Upper lobe of left lung (tissue), 6 donors: Measurements from ENCODE around the gene GATAD2B. TPM values are rescaled to one million over a fixed set of nuclear protein-coding genes. Genes with fewer than 3 reads are reported as not detected.

ENCODE experiments used
- ATAC-seq, 2 donors: fragments of 200-7000 bp; cut with Tn5 transposase; one replicate each; pipeline ENCODE4 v1.9.1; 2022; ENCODE audit warnings: mild to moderate bottlenecking in 2 of 2, moderate library complexity in 2 of 2; ENCODE audit not compliant: low FRiP score in 2 of 2
- DNase-seq, 2 donors: peaks; one replicate each; pipeline ENCODE4 v3.0.0-alpha.2; 2019 to 2020
- H3K27ac ChIP-seq, 4 donors: fragments of 200-600 bp; sonication (generic); one replicate each; pipeline ENCODE4 v1.5.1; 2016 to 2019
- H3K27me3 ChIP-seq, 4 donors: fragments of 200-600 bp; sonication (generic); one replicate each; pipeline ENCODE4 v1.5.1; 2017 to 2019
- H3K36me3 ChIP-seq, 4 donors: fragments of 200-600 bp; sonication (generic); one replicate each; pipeline ENCODE4 v1.5.1; 2016 to 2019
- H3K4me1 ChIP-seq, 4 donors: fragments of 200-600 bp; sonication (generic); one replicate each; pipeline ENCODE4 v1.5.1; 2018 to 2019
- H3K4me3 ChIP-seq, 4 donors: fragments of 200-600 bp; sonication (generic); one replicate each; pipeline ENCODE4 v1.5.1; 2017 to 2019; ENCODE audit warnings: mild to moderate bottlenecking in 2 of 4, moderate library complexity in 1 of 4
- H3K9me3 ChIP-seq, 4 donors: fragments of 200-600 bp; sonication (generic); one replicate each; pipeline ENCODE4 v1.5.1; 2018 to 2019
- CTCF ChIP-seq, 6 experiments: fragments of 450-650 bp in 4 of 6; fragments of 200-600 bp in 2 of 6; sonication (generic) in 2 of 6; IDR thresholded peaks; one replicate each; pipeline ENCODE4 v1.5.1; 2016 to 2019; ENCODE audit warnings: antibody characterized with exemption in 6 of 6
- EP300 ChIP-seq, 4 donors: sonication (generic); formaldehyde crosslinking; IDR thresholded peaks; one replicate each; pipeline ENCODE4 v1.5.1; 2017; ENCODE audit warnings: antibody characterized with exemption in 4 of 4, control low read depth in 2 of 4
- POLR2A ChIP-seq, 4 donors: fragments of 450-650 bp; IDR thresholded peaks; one replicate each; pipeline ENCODE4 v1.5.1; 2016 to 2017; ENCODE audit warnings: antibody characterized with exemption in 4 of 4, mild to moderate bottlenecking in 2 of 4
- POLR2AphosphoS5 ChIP-seq, 2 donors: sonication (generic); formaldehyde crosslinking; IDR thresholded peaks; one replicate each; pipeline ENCODE4 v1.5.1; 2017; ENCODE audit warnings: antibody characterized with exemption in 2 of 2
- WGBS, 2 donors: methylation state at CpG; one replicate each; pipeline ENCODE4 v1.1.5; 2017 to 2018; 5-methylcytosine and 5-hydroxymethylcytosine counted together
- total RNA-seq, 6 donors: library from RNA; depleted of rRNA in 4 of 6; stranded (reverse); fragments of >200 nt in 4 of 6; gene quantifications; one replicate each; pipeline versions ENCODE4 v1.1.0 to v1.2.1, GENCODE V29; 2016 to 2021
- donor health status: DM: no; HTN: no; CAD: no; lungs with moderate emphysema.
- donor health status: DM: no; HTN: yes; CAD: no; lungs with severe emphysema.

GATAD2B gene
- total RNA-seq, 6 donors from 2014 or later = 16.0 to 50.3 (median 37.8) TPM

GRCh38 chr1:153939476-153939875, 16.7 kb upstream of the GATAD2B start:
- Histone ChIP-seq H3K9me3 (no peaks in the 10 kb centered on the region), H3K4me3 (no peak overlapping the region), H3K4me1 (peaks cover 9 to 11% (median 10%) of the 10 kb centered on the region in 4 donors), H3K27ac (no peak overlapping the region), H3K27me3 (no peaks in the 10 kb centered on the region), H3K36me3 (peaks cover 30 to 93% (median 74%) of the 10 kb centered on the region in 4 donors)
- ATAC-seq (no peak), DNase-seq (peak in 1 of 2 donors; percentile 76)
- no peak for TF ChIP-seq POLR2A (IDR thresholded peaks at IDR 0.05)
- TF ChIP-seq EP300 (IDR thresholded peaks at IDR 0.05) = no peak
- no peak for TF ChIP-seq CTCF (IDR thresholded peaks at IDR 0.05)
- no peak for TF ChIP-seq POLR2AphosphoS5 (IDR thresholded peaks at IDR 0.05)
- 92 to 94% methylated on average over 8 to 12 of the region's 12 CpGs for WGBS, 2 donors

GRCh38 chr1:153938996-153939395, 16.2 kb upstream of the GATAD2B start:
- WGBS, 2 donors = 89 to 100% methylated on average over 2 to 3 of the region's 3 CpGs
- Histone ChIP-seq H3K4me1 (peaks cover 4 to 7% (median 6%) of the 10 kb centered on the region in 4 donors), H3K27me3 (no peaks in the 10 kb centered on the region), H3K9me3 (no peaks in the 10 kb centered on the region), H3K4me3 (no peak overlapping the region), H3K27ac (no peak overlapping the region), H3K36me3 (peaks cover 30 to 97% (median 79%) of the 10 kb centered on the region in 4 donors)
- DNase-seq = no peak
- no peak for ATAC-seq
- TF ChIP-seq EP300 (IDR thresholded peaks at IDR 0.05) (no peak), CTCF (IDR thresholded peaks at IDR 0.05) (no peak), POLR2AphosphoS5 (IDR thresholded peaks at IDR 0.05) (no peak)

GRCh38 chr1:153937331-153937730, 14.6 kb upstream of the GATAD2B start:
- Histone ChIP-seq H3K36me3 (peaks cover 37 to 100% (median 92%) of the 10 kb centered on the region in 4 donors), H3K9me3 (no peaks in the 10 kb centered on the region), H3K4me1 (no peaks in the 10 kb centered on the region), H3K27me3 (no peaks in the 10 kb centered on the region), H3K4me3 (no peak overlapping the region), H3K27ac (no peak overlapping the region)
- no peak for ATAC-seq
- TF ChIP-seq POLR2AphosphoS5 (IDR thresholded peaks at IDR 0.05) (no peak), CTCF (IDR thresholded peaks at IDR 0.05) (no peak)
- no peak for DNase-seq
- 93 to 97% methylated on average over 5 to 10 of the region's 10 CpGs for WGBS, 2 donors

GRCh38 chr1:153936011-153936802, 13.4 kb upstream of the GATAD2B start:
- H3K27me3 ChIP-seq = no peaks in the 10 kb centered on the region
- DNase-seq (peak in 1 of 2 donors; percentile 46), ATAC-seq (no peak)
- no peak for TF ChIP-seq POLR2AphosphoS5 (IDR thresholded peaks at IDR 0.05)
- no peak for TF ChIP-seq POLR2A (IDR thresholded peaks at IDR 0.05)
- no peak for TF ChIP-seq EP300 (IDR thresholded peaks at IDR 0.05)
- no peak for TF ChIP-seq CTCF (IDR thresholded peaks at IDR 0.05)
- H3K27ac ChIP-seq = no peak overlapping the region
- no peak overlapping the region for H3K4me3 ChIP-seq
- peaks cover 37 to 99% (median 90%) of the 10 kb centered on the region in 4 donors for H3K36me3 ChIP-seq
- 96% methylated on average over 6 to 12 of the region's 12 CpGs for WGBS, 2 donors
- H3K9me3 ChIP-seq = no peaks in the 10 kb centered on the region
- H3K4me1 ChIP-seq = no peaks in the 10 kb centered on the region

GRCh38 chr1:153934746-153935145, 12.0 kb upstream of the GATAD2B start:
- Histone ChIP-seq H3K4me3 (no peak overlapping the region), H3K4me1 (no peaks in the 10 kb centered on the region), H3K36me3 (peaks cover 37 to 99% (median 85%) of the 10 kb centered on the region in 4 donors), H3K27ac (no peak overlapping the region), H3K9me3 (no peaks in the 10 kb centered on the region), H3K27me3 (no peaks in the 10 kb centered on the region)
- ATAC-seq (no peak), DNase-seq (peak in 1 of 2 donors; percentile 54)
- no peak for TF ChIP-seq POLR2A (IDR thresholded peaks at IDR 0.05)
- no peak for TF ChIP-seq EP300 (IDR thresholded peaks at IDR 0.05)
- no peak for TF ChIP-seq CTCF (IDR thresholded peaks at IDR 0.05)
- no peak for TF ChIP-seq POLR2AphosphoS5 (IDR thresholded peaks at IDR 0.05)
- 96 to 97% methylated on average over 6 to 9 of the region's 9 CpGs for WGBS, 2 donors
